ENCODE results near the gene GAS7. TPM values are rescaled to one million over a fixed set of nuclear protein-coding genes. Genes with fewer than 3 reads are reported as not detected.

GAS7 gene
- total and polyA plus RNA-seq, 10 of the 15 experiments (the other 5 are each of a cell fraction or from before 2014, with no cell fraction given), result 2.3 to 53.4 (median 24.0) TPM

- DNase-seq (ENCODE audit: low read depth, low spot score) (no peak), FAIRE-seq (no peak), ATAC-seq (no peak)
- ChIA-PET CTCF (no interaction called here), POLR2A (no interaction called here), RAD21 (ENCODE audit: unreplicated experiment) (no interaction called here), SMC1A (ENCODE audit: uncharacterized antibody, unreplicated experiment) (interaction anchor here (0.7 kb wide), 1 partner anchor 192 kb away, joined by 3 read pairs; no protein-coding TSS in a partner anchor)
- Histone ChIP-seq H3K27ac (ENCODE audit: control insufficient read depth, insufficient read depth) (no peak overlapping the region), H2AFZ (ENCODE audit: control insufficient read depth, low read depth, low read length) (no peak overlapping the region), H3K36me3 (ENCODE audit: control insufficient read depth in 2 of 2, insufficient read depth in 2 of 2, low read length in 1 of 2) (no peaks in the 10 kb centered on the region), H3K9ac (ENCODE audit: control insufficient read depth, insufficient read depth, low read length) (no peak overlapping the region), H3K9me3 (replicated peaks; ENCODE audit: control insufficient read depth, insufficient read depth, low read length) (no peaks in the 10 kb centered on the region), H3K4me2 (ENCODE audit: control insufficient read depth, insufficient read depth) (no peak overlapping the region), H3K4me3 (no peak overlapping the region), H3K79me2 (ENCODE audit: control insufficient read depth, insufficient read depth, low read length) (no peaks in the 10 kb centered on the region), H3K27me3 (replicated peaks in 1 of 2; ENCODE audit: control insufficient read depth in 2 of 2, insufficient read depth in 2 of 2, low read length in 1 of 2) (no peaks in the 10 kb centered on the region), H3K4me1 (ENCODE audit: control insufficient read depth, insufficient read depth, low read length) (no peaks in the 10 kb centered on the region), H4K20me1 (ENCODE audit: control insufficient read depth, insufficient read depth) (no peaks in the 10 kb centered on the region)
- TF ChIP-seq FOS (IDR thresholded peaks at IDR 0.05; ENCODE audit: borderline replicate concordance, extremely low read depth, insufficient read length) (no peak), PBX3 (IDR thresholded peaks at IDR 0.05; ENCODE audit: insufficient replicate concordance, low read depth, low read length) (no peak), E2F8 (IDR thresholded peaks at IDR 0.05; ENCODE audit: low read depth, partially characterized antibody) (no peak), ATF3 (IDR thresholded peaks at IDR 0.05; ENCODE audit: borderline replicate concordance, extremely low read depth, low read depth, low read length) (no peak), STAT1 (conservative IDR thresholded peaks at IDR 0.05) (no peak), TARDBP (IDR thresholded peaks at IDR 0.05; ENCODE audit: borderline replicate concordance) (no peak), NRF1 (conservative IDR thresholded peaks at IDR 0.05; ENCODE audit: low read depth, low read length) (no peak), RUNX3 (IDR thresholded peaks at IDR 0.05; ENCODE audit: low read length) (no peak), SUZ12 (IDR thresholded peaks at IDR 0.05; ENCODE audit: unreplicated experiment) (no peak), USF2 (IDR thresholded peaks at IDR 0.05; ENCODE audit: borderline replicate concordance, low read depth, low read length) (no peak), TBL1XR1 (IDR thresholded peaks at IDR 0.05; ENCODE audit: low read depth, low read length) (no peak), PML (IDR thresholded peaks at IDR 0.05; ENCODE audit: low read length) (no peak), ZBTB33 (IDR thresholded peaks at IDR 0.05) (no peak), RCOR1 (conservative IDR thresholded peaks at IDR 0.05; ENCODE audit: low read depth, low read length) (no peak), NR2C1 (IDR thresholded peaks at IDR 0.05) (no peak)
- intact Hi-C loops (cut with micrococcal nuclease; ENCODE audit: unreplicated experiment), result no loop called here
- in situ Hi-C loops (cut with MboI), result no loop called here
- BruUV-seq (replicated peaks), result no TSS peak
- WGBS (ENCODE audit: insufficient coverage, insufficient replicate concordance, low lambda C conversion rate, missing lambda C conversion rate), result 43% methylated on average over 19 of the region's 19 CpGs
Measured at GRCh38 chr17:10127819-10128425, 70.5 kb downstream of the GAS7 start.
